Hepatic stellate cell (primary cell): ENCODE measurements around the gene TMEM273.

ENCODE experiments used
- DNase-seq: peaks from one replicate; pipeline ENCODE4 v3.0.0; 2011; ENCODE audit warnings: low spot score

TMEM273 gene

GRCh38 chr10:49187950-49188761 is at the start of gene TMEM273:
Gene TMEM273, minus strand, starts transcription at chr10:49188391. Its CDS starts 55 bp downstream, at chr10:49188336.
- no peak for DNase-seq

- no peak for DNase-seq
Observed at GRCh38 chr10:49237985-49238384, 49.8 kb upstream of the TMEM273 start.

GRCh38 chr10:49235392-49235791 is 47.2 kb upstream of the TMEM273 start:
- DNase-seq, result no peak

- no peak for DNase-seq
Observed at GRCh38 chr10:49231086-49231820, 43.1 kb upstream of the TMEM273 start.

- DNase-seq, result no peak
Observed at GRCh38 chr10:49230004-49230403, 41.8 kb upstream of the TMEM273 start.

- DNase-seq, result no peak
Observed at GRCh38 chr10:49228677-49229076, 40.5 kb upstream of the TMEM273 start.

- DNase-seq, result no peak
Observed at GRCh38 chr10:49227406-49227805, 39.2 kb upstream of the TMEM273 start.

GRCh38 chr10:49226594-49226993 is 38.4 kb upstream of the TMEM273 start:
- no peak for DNase-seq

- no peak for DNase-seq
Observed at GRCh38 chr10:49225218-49225876, 37.2 kb upstream of the TMEM273 start.

GRCh38 chr10:49223205-49223604 is 35.0 kb upstream of the TMEM273 start:
- DNase-seq, result no peak

GRCh38 chr10:49222170-49222569 is 34.0 kb upstream of the TMEM273 start:
- DNase-seq, result no peak

- no peak for DNase-seq
Observed at GRCh38 chr10:49220679-49221078, 32.5 kb upstream of the TMEM273 start.

GRCh38 chr10:49220031-49220430 is 31.8 kb upstream of the TMEM273 start:
- peak; percentile 34 for DNase-seq

- no peak for DNase-seq
Observed at GRCh38 chr10:49219248-49219647, 31.1 kb upstream of the TMEM273 start.

- DNase-seq, result no peak
Observed at GRCh38 chr10:49218480-49218879, 30.3 kb upstream of the TMEM273 start.

- DNase-seq, result no peak
Observed at GRCh38 chr10:49217645-49218044, 29.5 kb upstream of the TMEM273 start.

GRCh38 chr10:49213211-49213610 is 25.0 kb upstream of the TMEM273 start:
- DNase-seq, result no peak

- no peak for DNase-seq
Observed at GRCh38 chr10:49212783-49213182, 24.6 kb upstream of the TMEM273 start.

GRCh38 chr10:49212076-49212475 is 23.9 kb upstream of the TMEM273 start:
- no peak for DNase-seq

GRCh38 chr10:49208996-49209395 is 20.8 kb upstream of the TMEM273 start:
- no peak for DNase-seq

- no peak for DNase-seq
Observed at GRCh38 chr10:49207936-49208487, 19.8 kb upstream of the TMEM273 start.

GRCh38 chr10:49207113-49207512 is 18.9 kb upstream of the TMEM273 start:
- DNase-seq, result no peak

- DNase-seq, result no peak
Observed at GRCh38 chr10:49205206-49205605, 17.0 kb upstream of the TMEM273 start.
